ENCODE measurements around the gene HINFP.

Gene HINFP

DNA sequence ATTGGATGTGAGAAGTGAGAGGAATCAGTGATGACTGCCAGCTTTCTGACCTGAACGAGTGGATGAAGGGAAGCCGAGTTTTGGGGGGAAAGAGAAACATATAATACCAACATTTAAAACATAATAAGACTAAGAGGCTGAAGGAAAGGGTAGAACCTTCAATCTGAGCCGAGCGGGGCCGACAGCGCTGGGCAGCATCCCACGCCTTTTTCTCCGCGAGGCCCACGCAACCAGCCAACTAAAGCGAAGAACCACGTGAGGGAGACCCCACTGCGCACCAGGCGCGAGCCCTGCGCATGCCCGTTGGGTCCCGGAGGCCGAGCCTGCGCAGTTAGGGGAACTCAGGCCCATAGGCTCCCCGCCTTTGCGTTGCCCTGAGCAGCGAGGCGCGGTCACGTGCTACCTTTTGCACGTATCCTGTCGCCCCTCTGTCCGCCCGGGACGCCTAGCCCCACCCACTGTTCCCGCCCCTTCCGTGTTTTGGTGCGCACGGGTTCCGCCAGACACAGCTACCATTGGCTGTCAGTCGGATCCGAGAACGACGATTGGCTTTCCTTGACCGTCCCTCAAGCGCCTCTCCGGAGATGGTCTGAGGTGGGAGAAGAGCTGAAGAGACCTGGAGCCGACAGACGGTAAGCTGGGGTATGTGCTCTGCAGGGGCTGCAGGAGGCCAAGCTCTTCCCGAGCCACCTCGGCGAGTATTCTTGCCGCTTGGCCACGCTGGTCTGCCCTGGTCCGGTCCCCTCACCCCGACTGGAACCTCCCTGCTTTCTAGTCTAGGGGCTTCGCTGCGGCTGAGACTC is at the start of gene HINFP:
TSS of gene HINFP (plus strand) at position 573 of the 803 bp plus-strand sequence. CDS start 5,365 bp downstream, outside the sequence.
- in situ Hi-C loops (cut with HindIII; ENCODE audit: low sequenced_read_pairs) = no loop called here

DNA sequence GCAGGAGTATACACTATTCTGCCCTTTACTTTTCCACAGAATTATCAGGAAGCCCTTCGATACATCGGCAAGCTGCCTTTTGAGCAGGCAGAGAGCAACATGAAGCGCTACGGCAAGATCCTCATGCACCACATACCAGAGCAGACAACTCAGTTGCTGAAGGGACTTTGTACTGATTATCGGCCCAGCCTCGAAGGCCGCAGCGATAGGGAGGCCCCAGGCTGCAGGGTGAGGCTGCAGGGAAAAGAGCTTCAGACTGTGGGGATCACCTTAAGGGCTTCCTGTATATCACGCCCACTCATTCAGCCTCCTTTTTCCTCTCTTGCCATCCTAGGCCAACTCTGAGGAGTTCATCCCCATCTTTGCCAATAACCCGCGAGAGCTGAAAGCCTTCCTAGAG is 43.5 kb upstream of the HINFP start:
- in situ Hi-C loops (cut with HindIII; ENCODE audit: low sequenced_read_pairs) = no loop called here

- in situ Hi-C loops (cut with HindIII; ENCODE audit: low sequenced_read_pairs) = no loop called here
Measured at GRCh38 chr11:119078675-119079420, 42.5 kb upstream of the HINFP start.

DNA sequence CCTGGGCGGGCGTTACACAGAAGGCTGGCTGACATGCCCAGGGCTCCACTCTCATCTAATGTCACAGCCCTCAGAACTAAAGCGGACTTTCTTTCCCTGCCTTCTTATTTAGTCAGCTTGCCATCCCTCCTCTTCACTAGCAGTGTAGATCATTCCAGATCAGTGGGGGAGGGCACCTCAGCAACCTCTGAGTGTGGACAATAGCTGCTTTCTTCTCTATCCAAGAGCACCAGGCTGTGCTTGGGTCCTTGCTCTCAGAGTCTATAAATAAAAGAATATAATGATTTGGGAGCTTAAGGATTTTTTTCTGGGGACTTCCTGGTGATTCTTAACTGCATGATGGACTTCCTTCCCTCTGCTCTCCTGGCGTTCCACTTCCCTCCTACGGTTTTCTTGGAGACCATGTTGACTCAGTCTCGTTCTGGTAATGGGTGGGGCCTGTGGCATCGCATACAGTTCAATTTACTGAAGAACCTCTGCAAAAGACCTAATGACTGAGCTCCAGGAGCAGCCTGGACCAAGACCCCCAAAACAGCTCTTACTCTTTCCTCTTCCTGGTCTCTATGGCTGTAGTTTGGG is 39.6 kb upstream of the HINFP start:
- in situ Hi-C loops (cut with HindIII; ENCODE audit: low sequenced_read_pairs) = no loop called here

DNA sequence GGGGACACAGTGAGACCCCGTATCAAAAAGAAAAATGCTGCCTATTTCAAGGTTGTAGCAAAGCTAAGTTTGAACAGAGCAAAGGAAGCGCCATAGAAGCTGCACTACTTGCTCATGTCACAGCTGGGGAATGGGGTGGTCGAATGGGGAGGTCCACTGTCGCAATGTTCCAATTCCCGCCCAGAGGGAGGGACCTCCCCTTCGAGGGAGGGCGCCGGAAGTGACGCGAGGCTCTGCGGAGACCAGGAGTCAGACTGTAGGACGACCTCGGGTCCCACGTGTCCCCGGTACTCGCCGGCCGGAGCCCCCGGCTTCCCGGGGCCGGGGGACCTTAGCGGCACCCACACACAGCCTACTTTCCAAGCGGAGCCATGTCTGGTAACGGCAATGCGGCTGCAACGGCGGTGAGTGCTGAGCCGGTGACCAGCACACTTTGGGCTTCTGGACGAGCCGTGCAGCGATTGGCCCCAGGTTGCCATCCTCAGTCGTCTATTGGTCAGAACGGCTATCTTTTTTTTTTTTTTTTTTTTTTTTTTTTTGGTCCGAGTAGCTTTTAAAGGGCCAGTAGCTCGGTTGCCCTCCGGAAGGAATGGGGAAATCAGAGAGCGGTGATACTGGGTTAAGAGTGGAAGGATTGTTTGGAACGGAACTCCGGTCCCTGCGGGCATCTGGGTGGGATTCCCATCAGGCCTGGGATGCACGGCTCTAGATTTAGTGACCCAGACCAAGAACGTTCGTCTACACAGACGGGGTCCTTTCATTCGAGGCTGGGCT is 36.5 kb upstream of the HINFP start, which contains the start of gene HMBS:
TSS of gene HMBS (plus strand) at position 219 of the 774 bp plus-strand sequence. CDS start at position 372, 153 bp downstream.
- in situ Hi-C loops (cut with HindIII; ENCODE audit: low sequenced_read_pairs) = no loop called here

DNA sequence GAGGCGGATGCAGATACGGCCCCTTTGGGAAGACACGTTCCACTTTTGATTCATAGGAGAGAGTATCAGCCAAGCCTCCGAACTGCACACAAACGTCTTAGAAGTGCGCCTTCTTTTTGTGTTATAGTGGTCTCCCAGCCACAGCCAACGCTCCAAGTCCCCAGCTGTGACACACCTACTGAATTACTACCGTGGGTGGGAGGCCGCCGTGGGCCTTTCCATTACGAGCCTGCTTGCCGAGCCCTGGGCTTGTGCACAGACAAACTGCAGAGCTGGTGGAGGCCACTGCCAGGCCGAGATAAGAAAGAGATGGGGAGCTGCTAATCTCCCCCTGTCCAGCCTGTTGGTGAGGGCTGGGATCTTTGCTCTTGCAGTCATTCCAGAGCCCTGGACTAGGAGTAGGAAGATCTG is 35.9 kb upstream of the HINFP start:
- in situ Hi-C loops (cut with HindIII; ENCODE audit: low sequenced_read_pairs) = no loop called here

DNA sequence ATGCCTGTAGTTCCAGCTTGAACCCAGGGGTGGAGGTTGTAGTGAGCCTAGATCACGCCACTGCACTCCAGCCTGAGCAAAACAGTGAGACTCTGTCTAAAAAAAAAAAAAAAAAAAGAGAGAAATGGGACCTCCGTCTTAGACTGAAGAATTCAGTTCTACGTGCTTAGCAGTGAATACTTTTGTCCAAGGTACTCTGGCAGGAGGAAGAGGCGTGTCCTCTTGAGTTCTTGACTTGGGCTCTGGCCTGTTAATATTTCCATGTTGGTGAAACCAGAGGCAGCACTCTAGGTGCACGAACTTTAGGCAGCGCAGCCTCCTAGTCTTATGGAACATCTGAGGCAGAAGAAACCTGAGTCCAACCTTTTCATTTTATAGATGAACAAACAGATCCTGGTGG is 34.3 kb upstream of the HINFP start:
- in situ Hi-C loops (cut with HindIII; ENCODE audit: low sequenced_read_pairs) = no loop called here

- in situ Hi-C loops (cut with HindIII; ENCODE audit: low sequenced_read_pairs) = no loop called here
Measured at GRCh38 chr11:119087747-119088241, 33.6 kb upstream of the HINFP start.

DNA sequence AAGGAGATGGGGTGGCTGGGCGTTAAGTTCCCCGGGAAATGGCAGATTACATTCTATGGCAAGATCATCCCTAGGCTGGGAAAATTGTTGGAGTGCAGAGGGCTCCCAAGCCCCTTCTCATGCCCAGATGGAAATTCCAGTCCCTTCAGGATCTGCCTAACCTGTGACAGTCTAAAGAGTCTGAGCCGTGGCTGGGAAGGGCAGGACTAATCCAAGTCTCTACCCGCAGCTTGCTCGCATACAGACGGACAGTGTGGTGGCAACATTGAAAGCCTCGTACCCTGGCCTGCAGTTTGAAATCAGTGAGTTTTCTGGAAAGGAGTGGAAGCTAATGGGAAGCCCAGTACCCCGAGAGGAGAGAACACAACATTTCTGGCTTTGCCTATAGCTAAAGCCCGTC is 33.0 kb upstream of the HINFP start:
- in situ Hi-C loops (cut with HindIII; ENCODE audit: low sequenced_read_pairs) = no loop called here

DNA sequence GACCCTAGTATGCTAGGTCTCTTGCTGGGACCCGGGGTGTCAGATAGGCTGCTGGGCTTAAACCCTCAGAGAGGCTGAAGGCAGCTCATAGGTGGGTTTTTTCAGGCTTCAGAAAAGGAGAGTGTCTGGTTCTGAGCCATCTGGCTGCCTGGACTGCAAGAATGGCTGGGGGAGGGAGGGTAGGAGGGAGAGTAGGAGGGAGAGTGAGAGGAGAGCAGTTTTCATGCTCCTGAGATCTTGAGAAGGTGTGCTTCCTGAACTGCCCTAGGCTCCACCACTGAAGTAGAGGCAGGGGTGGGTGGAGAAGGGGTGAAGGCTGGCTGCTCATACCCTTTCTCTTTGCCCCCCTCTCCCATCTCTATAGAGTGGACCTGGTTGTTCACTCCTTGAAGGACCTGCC is 32.1 kb upstream of the HINFP start:
- in situ Hi-C loops (cut with HindIII; ENCODE audit: low sequenced_read_pairs) = no loop called here

- in situ Hi-C loops (cut with HindIII; ENCODE audit: low sequenced_read_pairs) = no loop called here
Measured at GRCh38 chr11:119091178-119091577, 30.2 kb upstream of the HINFP start.

- in situ Hi-C loops (cut with HindIII; ENCODE audit: low sequenced_read_pairs) = no loop called here
Measured at GRCh38 chr11:119091966-119092879, 29.2 kb upstream of the HINFP start.

- in situ Hi-C loops (cut with HindIII; ENCODE audit: low sequenced_read_pairs) = no loop called here
Measured at GRCh38 chr11:119092880-119093842, 28.2 kb upstream of the HINFP start.

- in situ Hi-C loops (cut with HindIII; ENCODE audit: low sequenced_read_pairs) = no loop called here
Measured at GRCh38 chr11:119093942-119094815, 27.2 kb upstream of the HINFP start.

- in situ Hi-C loops (cut with HindIII; ENCODE audit: low sequenced_read_pairs) = no loop called here
Measured at GRCh38 chr11:119094816-119095065, 26.6 kb upstream of the HINFP start.

- in situ Hi-C loops (cut with HindIII; ENCODE audit: low sequenced_read_pairs) = no loop called here
Measured at GRCh38 chr11:119095066-119095880, 26.1 kb upstream of the HINFP start.

GRCh38 chr11:119099711-119100110 is 21.7 kb upstream of the HINFP start:
- in situ Hi-C loops (cut with HindIII; ENCODE audit: low sequenced_read_pairs) = loop anchor here (5.0 kb wide), 1 partner anchor 82 kb away; the partner anchor contains the start of genes RPS25 and TRAPPC4

Data from endothelial cell of hepatic sinusoid (primary cell).